ENCODE data around the gene KRAS. TPM values are rescaled to one million over a fixed set of nuclear protein-coding genes. Genes with fewer than 3 reads are reported as not detected.

The KRAS gene
- total RNA-seq, 4 donors from 2014 or later: 17.4 to 27.5 (median 19.2) TPM

DNA sequence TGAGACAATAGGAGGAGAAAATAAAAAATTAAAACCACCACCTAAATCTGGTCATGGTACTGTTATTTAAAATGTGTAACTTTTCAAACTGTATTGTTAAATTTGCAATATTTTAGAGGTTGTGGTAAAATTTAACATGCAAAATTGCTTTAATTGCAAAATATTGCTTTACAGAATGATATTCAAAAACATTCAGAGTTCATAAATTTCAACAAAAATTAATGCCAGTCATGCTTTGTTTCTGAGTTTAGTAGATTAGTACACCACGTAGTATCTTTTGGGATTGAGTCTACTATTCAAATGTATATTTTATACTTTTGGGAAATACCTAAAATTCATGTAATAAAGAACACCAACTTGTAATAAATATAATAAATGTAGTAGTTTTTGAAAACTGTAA lies 37.4 kb downstream of the KRAS start:
- Histone ChIP-seq H3K36me3 (peaks cover 0 to 54% (median 0%) of the 10 kb centered on the region in 3 donors), H3K4me3 (no peak overlapping the region), H3K27ac (no peak overlapping the region), H3K27me3 (no peaks in the 10 kb centered on the region), H3K9me3 (no peaks in the 10 kb centered on the region), H3K4me1 (no peaks in the 10 kb centered on the region)
- intact Hi-C loops (cut with DNase I): no loop called here
- 88 to 92% methylated on average over 1 of the region's 1 CpG for WGBS, 2 donors
- DNase-seq: no peak
- no peak for TF ChIP-seq POLR2A (IDR thresholded peaks at IDR 0.05)
- TF ChIP-seq, protein P1, sequence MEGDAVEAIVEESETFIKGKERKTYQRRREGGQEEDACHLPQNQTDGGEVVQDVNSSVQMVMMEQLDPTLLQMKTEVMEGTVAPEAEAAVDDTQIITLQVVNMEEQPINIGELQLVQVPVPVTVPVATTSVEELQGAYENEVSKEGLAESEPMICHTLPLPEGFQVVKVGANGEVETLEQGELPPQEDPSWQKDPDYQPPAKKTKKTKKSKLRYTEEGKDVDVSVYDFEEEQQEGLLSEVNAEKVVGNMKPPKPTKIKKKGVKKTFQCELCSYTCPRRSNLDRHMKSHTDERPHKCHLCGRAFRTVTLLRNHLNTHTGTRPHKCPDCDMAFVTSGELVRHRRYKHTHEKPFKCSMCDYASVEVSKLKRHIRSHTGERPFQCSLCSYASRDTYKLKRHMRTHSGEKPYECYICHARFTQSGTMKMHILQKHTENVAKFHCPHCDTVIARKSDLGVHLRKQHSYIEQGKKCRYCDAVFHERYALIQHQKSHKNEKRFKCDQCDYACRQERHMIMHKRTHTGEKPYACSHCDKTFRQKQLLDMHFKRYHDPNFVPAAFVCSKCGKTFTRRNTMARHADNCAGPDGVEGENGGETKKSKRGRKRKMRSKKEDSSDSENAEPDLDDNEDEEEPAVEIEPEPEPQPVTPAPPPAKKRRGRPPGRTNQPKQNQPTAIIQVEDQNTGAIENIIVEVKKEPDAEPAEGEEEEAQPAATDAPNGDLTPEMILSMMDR (IDR thresholded peaks at IDR 0.05): no peak

- H3K27ac ChIP-seq: no peak overlapping the region
- no peak for DNase-seq
- TF ChIP-seq POLR2A (IDR thresholded peaks at IDR 0.05): no peak
- TF ChIP-seq, protein P1 (IDR thresholded peaks at IDR 0.05): no peak
- peaks cover 0 to 86% (median 5%) of the 10 kb centered on the region in 3 donors for H3K36me3 ChIP-seq
- intact Hi-C loops (cut with DNase I): no loop called here
- no peaks in the 10 kb centered on the region for H3K27me3 ChIP-seq
- H3K4me3 ChIP-seq: no peak overlapping the region
- H3K4me1 ChIP-seq: no peaks in the 10 kb centered on the region
- H3K9me3 ChIP-seq: no peaks in the 10 kb centered on the region
- WGBS, 2 donors: 62 to 89% methylated on average over 1 of the region's 1 CpG
Measured at GRCh38 chr12:25208554-25208953, 42.2 kb downstream of the KRAS start.

- WGBS, 2 donors: 64 to 70% methylated on average over 1 of the region's 1 CpG
- Histone ChIP-seq H3K27ac (no peak overlapping the region), H3K27me3 (no peaks in the 10 kb centered on the region), H3K36me3 (peaks cover 0 to 87% (median 5%) of the 10 kb centered on the region in 3 donors), H3K4me3 (no peak overlapping the region), H3K4me1 (no peaks in the 10 kb centered on the region), H3K9me3 (no peaks in the 10 kb centered on the region)
- TF ChIP-seq, protein P1 (IDR thresholded peaks at IDR 0.05): no peak
- no peak for TF ChIP-seq POLR2A (IDR thresholded peaks at IDR 0.05)
- DNase-seq: no peak
- intact Hi-C loops (cut with DNase I): no loop called here
Measured at GRCh38 chr12:25207846-25208245, 42.9 kb downstream of the KRAS start.

- Histone ChIP-seq H3K4me3 (no peak overlapping the region), H3K27ac (no peak overlapping the region), H3K9me3 (no peaks in the 10 kb centered on the region), H3K36me3 (peaks cover 0 to 86% (median 5%) of the 10 kb centered on the region in 3 donors), H3K27me3 (no peaks in the 10 kb centered on the region), H3K4me1 (no peaks in the 10 kb centered on the region)
- no peak for TF ChIP-seq POLR2A (IDR thresholded peaks at IDR 0.05)
- TF ChIP-seq, protein P1 (IDR thresholded peaks at IDR 0.05): no peak
- WGBS, 2 donors: 91 to 97% methylated on average over 3 to 6 of the region's 6 CpGs
- intact Hi-C loops (cut with DNase I): no loop called here
- no peak for DNase-seq
Measured at GRCh38 chr12:25207411-25207810, 43.3 kb downstream of the KRAS start.

- no peak overlapping the region for H3K4me3 ChIP-seq
- intact Hi-C loops (cut with DNase I): no loop called here
- WGBS, 2 donors: 88 to 100% methylated on average over 2 of the region's 2 CpGs
Measured at GRCh38 chr12:25202137-25202536, 48.6 kb downstream of the KRAS start.

More at GRCh38 chr12:25202137-25202536, 48.6 kb downstream of the KRAS start:
- Histone ChIP-seq H3K36me3 (peaks cover 0 to 41% (median 5%) of the 10 kb centered on the region in 3 donors), H3K27ac (no peak overlapping the region), H3K27me3 (no peaks in the 10 kb centered on the region), H3K4me1 (peaks cover 0 to 6% (median 0%) of the 10 kb centered on the region in 3 donors), H3K9me3 (no peaks in the 10 kb centered on the region)
- no peak for TF ChIP-seq POLR2A (IDR thresholded peaks at IDR 0.05)
- TF ChIP-seq, protein P1 (IDR thresholded peaks at IDR 0.05): no peak
- DNase-seq: no peak
